Measurements from ENCODE around the gene SMIM7.
"Not testable (repeated sequence)": the region's sequence is repeated elsewhere in the genome, so short reads cannot be mapped to it uniquely, and the experiment has no call there.

The SMIM7 gene

GRCh38 chr19:16659832-16660708 lies at the start of gene SMIM7:
Gene SMIM7, minus strand, starts transcription at chr19:16660144. Its CDS starts 34 bp downstream, at chr19:16660110.
- peak; percentile 92 to 97 for DNase-seq

GRCh38 chr19:16703677-16704076 lies 43.7 kb upstream of the SMIM7 start:
- no peak for DNase-seq

- no peak for DNase-seq
Measured at GRCh38 chr19:16702123-16702522, 42.2 kb upstream of the SMIM7 start.

GRCh38 chr19:16698914-16699313 lies 39.0 kb upstream of the SMIM7 start:
- DNase-seq = no peak

GRCh38 chr19:16688084-16688483 lies 28.1 kb upstream of the SMIM7 start:
- DNase-seq = no peak

- DNase-seq = no peak
Measured at GRCh38 chr19:16684216-16684615, 24.3 kb upstream of the SMIM7 start.

- DNase-seq = no peak
Measured at GRCh38 chr19:16682539-16682938, 22.6 kb upstream of the SMIM7 start.

GRCh38 chr19:16679811-16680210 lies 19.9 kb upstream of the SMIM7 start:
- no peak for DNase-seq

- DNase-seq = no peak
Measured at GRCh38 chr19:16678498-16678897, 18.6 kb upstream of the SMIM7 start.

- no peak for DNase-seq
Measured at GRCh38 chr19:16677055-16677454, 17.1 kb upstream of the SMIM7 start.

GRCh38 chr19:16676101-16676798 lies 16.3 kb upstream of the SMIM7 start:
- no peak for DNase-seq

- not testable (repeated sequence) for DNase-seq
Measured at GRCh38 chr19:16673839-16674238, 13.9 kb upstream of the SMIM7 start.

- no peak for DNase-seq
Measured at GRCh38 chr19:16673231-16673630, 13.3 kb upstream of the SMIM7 start.

- DNase-seq = no peak
Measured at GRCh38 chr19:16671652-16672274, 11.8 kb upstream of the SMIM7 start.

- no peak for DNase-seq
Measured at GRCh38 chr19:16670291-16670690, 10.3 kb upstream of the SMIM7 start.

- not testable (repeated sequence) for DNase-seq
Measured at GRCh38 chr19:16668702-16669101, 8.8 kb upstream of the SMIM7 start.

GRCh38 chr19:16668176-16668575 lies 8.2 kb upstream of the SMIM7 start:
- DNase-seq = no peak

- DNase-seq = no peak
Measured at GRCh38 chr19:16661480-16662034, 1.6 kb upstream of the SMIM7 start.

GRCh38 chr19:16660763-16661479 lies 977 bp upstream of the SMIM7 start, which contains the start of gene TMEM38A:
Gene TMEM38A, plus strand, starts transcription at chr19:16661139. Its CDS starts 79 bp downstream, at chr19:16661218.
- no peak for DNase-seq

GRCh38 chr19:16659464-16659831 lies 496 bp downstream of the SMIM7 start:
- no peak for DNase-seq

- DNase-seq = no peak
Measured at GRCh38 chr19:16657384-16657783, 2.6 kb downstream of the SMIM7 start.

- DNase-seq = no peak
Measured at GRCh38 chr19:16655727-16656126, 4.2 kb downstream of the SMIM7 start.

GRCh38 chr19:16654627-16655026 lies 5.3 kb downstream of the SMIM7 start:
- no peak for DNase-seq
